ENCODE results near the gene LTBP3. TPM values are rescaled to one million over a fixed set of nuclear protein-coding genes. Genes with fewer than 3 reads are reported as not detected.

The LTBP3 gene
- total and polyA plus RNA-seq, 2 of the 13 experiments (the other 11 are each of a cell fraction or from before 2014, with no cell fraction given), result 12.2 to 68.1 TPM

DNA sequence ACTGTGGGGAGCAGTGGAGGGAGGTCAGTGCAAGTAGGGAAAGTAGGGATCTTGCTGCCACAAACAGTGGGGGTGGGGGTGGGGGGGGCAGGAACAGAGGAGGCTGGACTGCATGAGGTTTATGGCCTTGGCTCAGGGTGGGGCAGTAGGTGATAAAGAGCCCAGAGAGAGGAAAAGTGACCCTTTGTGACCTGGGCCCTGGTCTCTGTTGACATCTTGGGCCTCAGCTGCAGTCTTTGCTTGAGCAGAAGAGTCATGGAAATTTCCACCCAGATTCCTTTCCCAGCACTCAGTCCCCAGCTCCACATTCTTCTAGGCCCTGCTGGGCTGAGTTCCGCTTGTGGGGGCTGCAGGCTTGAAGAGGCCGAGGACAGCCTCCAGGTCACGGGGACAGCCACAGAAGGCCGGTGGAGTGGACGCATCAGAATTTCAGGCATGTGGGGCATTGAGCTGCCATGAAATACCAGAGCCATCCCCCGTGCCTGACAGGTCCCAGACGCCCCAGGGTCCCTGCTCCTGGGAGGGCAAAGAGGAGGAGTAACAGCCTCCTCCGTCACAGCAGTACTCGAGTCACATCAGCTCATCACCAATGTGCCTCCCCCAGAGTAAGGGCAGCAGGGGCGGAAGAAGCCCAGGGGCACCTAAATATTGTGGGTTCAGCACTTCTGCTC is 69.0 kb downstream of the LTBP3 start (continued):
- TF ChIP-seq NR1H2 (CRISPR knock-in tag; IDR thresholded peaks at IDR 0.05; ENCODE audit: borderline replicate concordance, low read depth) (no peak), SETDB1 (CRISPR knock-in tag; IDR thresholded peaks at IDR 0.05; ENCODE audit: borderline replicate concordance) (no peak), ZNF839 (CRISPR knock-in tag; IDR thresholded peaks at IDR 0.05; ENCODE audit: borderline replicate concordance) (no peak), KDM6A (CRISPR knock-in tag; IDR thresholded peaks at IDR 0.05; ENCODE audit: low read depth) (no peak), ZNF670 (CRISPR knock-in tag; IDR thresholded peaks at IDR 0.05; ENCODE audit: borderline replicate concordance) (no peak), MED8 (CRISPR knock-in tag; IDR thresholded peaks at IDR 0.05; ENCODE audit: insufficient replicate concordance) (no peak), ZSCAN12 (CRISPR knock-in tag; IDR thresholded peaks at IDR 0.05) (no peak), LCORL (IDR thresholded peaks at IDR 0.05) (no peak), LCORL (CRISPR knock-in tag; IDR thresholded peaks at IDR 0.05) (no peak), PHF8 (CRISPR knock-in tag; IDR thresholded peaks at IDR 0.05) (no peak; the same call in 1 of the 2 replicates), ZNF790 (CRISPR knock-in tag; IDR thresholded peaks at IDR 0.05; ENCODE audit: borderline replicate concordance) (no peak), ZNF160 (CRISPR knock-in tag; IDR thresholded peaks at IDR 0.05) (no peak), ZNF496 (CRISPR knock-in tag; IDR thresholded peaks at IDR 0.05; ENCODE audit: insufficient replicate concordance) (no peak), NKX3-1 (CRISPR knock-in tag; IDR thresholded peaks at IDR 0.05) (no peak), RFX3 (CRISPR knock-in tag; IDR thresholded peaks at IDR 0.05) (no peak), ZNF143 (CRISPR knock-in tag; IDR thresholded peaks at IDR 0.05) (no peak; the same call in 1 of the 2 replicates), ZNF225 (CRISPR knock-in tag; IDR thresholded peaks at IDR 0.05) (no peak)
- TF ChIP-seq, protein P1, sequence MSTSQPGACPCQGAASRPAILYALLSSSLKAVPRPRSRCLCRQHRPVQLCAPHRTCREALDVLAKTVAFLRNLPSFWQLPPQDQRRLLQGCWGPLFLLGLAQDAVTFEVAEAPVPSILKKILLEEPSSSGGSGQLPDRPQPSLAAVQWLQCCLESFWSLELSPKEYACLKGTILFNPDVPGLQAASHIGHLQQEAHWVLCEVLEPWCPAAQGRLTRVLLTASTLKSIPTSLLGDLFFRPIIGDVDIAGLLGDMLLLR (CRISPR knock-in tag; IDR thresholded peaks at IDR 0.05), result no peak
- TF ChIP-seq, protein P2, sequence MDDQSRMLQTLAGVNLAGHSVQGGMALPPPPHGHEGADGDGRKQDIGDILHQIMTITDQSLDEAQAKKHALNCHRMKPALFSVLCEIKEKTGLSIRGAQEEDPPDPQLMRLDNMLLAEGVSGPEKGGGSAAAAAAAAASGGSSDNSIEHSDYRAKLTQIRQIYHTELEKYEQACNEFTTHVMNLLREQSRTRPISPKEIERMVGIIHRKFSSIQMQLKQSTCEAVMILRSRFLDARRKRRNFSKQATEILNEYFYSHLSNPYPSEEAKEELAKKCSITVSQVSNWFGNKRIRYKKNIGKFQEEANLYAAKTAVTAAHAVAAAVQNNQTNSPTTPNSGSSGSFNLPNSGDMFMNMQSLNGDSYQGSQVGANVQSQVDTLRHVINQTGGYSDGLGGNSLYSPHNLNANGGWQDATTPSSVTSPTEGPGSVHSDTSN (CRISPR knock-in tag; IDR thresholded peaks at IDR 0.05; ENCODE audit: borderline replicate concordance), result no peak
- TF ChIP-seq, protein P3, sequence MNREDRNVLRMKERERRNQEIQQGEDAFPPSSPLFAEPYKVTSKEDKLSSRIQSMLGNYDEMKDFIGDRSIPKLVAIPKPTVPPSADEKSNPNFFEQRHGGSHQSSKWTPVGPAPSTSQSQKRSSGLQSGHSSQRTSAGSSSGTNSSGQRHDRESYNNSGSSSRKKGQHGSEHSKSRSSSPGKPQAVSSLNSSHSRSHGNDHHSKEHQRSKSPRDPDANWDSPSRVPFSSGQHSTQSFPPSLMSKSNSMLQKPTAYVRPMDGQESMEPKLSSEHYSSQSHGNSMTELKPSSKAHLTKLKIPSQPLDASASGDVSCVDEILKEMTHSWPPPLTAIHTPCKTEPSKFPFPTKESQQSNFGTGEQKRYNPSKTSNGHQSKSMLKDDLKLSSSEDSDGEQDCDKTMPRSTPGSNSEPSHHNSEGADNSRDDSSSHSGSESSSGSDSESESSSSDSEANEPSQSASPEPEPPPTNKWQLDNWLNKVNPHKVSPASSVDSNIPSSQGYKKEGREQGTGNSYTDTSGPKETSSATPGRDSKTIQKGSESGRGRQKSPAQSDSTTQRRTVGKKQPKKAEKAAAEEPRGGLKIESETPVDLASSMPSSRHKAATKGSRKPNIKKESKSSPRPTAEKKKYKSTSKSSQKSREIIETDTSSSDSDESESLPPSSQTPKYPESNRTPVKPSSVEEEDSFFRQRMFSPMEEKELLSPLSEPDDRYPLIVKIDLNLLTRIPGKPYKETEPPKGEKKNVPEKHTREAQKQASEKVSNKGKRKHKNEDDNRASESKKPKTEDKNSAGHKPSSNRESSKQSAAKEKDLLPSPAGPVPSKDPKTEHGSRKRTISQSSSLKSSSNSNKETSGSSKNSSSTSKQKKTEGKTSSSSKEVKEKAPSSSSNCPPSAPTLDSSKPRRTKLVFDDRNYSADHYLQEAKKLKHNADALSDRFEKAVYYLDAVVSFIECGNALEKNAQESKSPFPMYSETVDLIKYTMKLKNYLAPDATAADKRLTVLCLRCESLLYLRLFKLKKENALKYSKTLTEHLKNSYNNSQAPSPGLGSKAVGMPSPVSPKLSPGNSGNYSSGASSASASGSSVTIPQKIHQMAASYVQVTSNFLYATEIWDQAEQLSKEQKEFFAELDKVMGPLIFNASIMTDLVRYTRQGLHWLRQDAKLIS (CRISPR knock-in tag; IDR thresholded peaks at IDR 0.05), result no peak
- TF ChIP-seq, protein P4, sequence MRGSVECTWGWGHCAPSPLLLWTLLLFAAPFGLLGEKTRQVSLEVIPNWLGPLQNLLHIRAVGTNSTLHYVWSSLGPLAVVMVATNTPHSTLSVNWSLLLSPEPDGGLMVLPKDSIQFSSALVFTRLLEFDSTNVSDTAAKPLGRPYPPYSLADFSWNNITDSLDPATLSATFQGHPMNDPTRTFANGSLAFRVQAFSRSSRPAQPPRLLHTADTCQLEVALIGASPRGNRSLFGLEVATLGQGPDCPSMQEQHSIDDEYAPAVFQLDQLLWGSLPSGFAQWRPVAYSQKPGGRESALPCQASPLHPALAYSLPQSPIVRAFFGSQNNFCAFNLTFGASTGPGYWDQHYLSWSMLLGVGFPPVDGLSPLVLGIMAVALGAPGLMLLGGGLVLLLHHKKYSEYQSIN (CRISPR knock-in tag; IDR thresholded peaks at IDR 0.05; ENCODE audit: borderline replicate concordance), result no peak
- TF ChIP-seq, protein P5, sequence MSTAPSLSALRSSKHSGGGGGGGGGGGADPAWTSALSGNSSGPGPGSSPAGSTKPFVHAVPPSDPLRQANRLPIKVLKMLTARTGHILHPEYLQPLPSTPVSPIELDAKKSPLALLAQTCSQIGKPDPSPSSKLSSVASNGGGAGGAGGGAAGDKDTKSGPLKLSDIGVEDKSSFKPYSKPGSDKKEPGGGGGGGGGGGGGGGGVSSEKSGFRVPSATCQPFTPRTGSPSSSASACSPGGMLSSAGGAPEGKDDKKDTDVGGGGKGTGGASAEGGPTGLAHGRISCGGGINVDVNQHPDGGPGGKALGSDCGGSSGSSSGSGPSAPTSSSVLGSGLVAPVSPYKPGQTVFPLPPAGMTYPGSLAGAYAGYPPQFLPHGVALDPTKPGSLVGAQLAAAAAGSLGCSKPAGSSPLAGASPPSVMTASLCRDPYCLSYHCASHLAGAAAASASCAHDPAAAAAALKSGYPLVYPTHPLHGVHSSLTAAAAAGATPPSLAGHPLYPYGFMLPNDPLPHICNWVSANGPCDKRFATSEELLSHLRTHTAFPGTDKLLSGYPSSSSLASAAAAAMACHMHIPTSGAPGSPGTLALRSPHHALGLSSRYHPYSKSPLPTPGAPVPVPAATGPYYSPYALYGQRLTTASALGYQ (CRISPR knock-in tag; IDR thresholded peaks at IDR 0.05), result peak; percentile 16
